ENCODE results near the gene P2RX4.
"Not testable (repeated sequence)": the region's sequence is repeated elsewhere in the genome, so short reads cannot be mapped to it uniquely, and the experiment has no call there.

Gene P2RX4

DNA sequence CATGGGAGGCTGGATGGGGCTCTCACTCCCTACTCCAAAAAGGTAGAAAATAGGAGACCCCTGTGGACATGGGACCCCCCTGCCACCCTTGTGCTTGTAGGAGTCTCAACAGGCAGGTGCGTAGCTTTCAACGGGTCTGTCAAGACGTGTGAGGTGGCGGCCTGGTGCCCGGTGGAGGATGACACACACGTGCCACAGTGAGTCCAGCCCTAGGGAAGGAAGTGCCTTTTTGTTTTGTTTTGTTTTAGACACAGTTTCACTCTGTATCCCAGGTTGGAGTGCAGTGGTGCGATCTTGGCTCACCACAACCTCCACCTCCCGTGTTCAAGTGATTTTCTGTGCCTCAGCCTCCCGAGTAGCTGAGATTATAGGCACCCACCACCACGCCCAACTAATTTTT, 12.9 kb downstream of the P2RX4 start:
- no peak for DNase-seq (ENCODE audit: low read depth in 2 of 2)
- H3K4me3 ChIP-seq (replicated peaks in 1 of 2; ENCODE audit: low read depth in 2 of 2, low read length in 2 of 2) = no peak overlapping the region
- TF ChIP-seq, protein P1, sequence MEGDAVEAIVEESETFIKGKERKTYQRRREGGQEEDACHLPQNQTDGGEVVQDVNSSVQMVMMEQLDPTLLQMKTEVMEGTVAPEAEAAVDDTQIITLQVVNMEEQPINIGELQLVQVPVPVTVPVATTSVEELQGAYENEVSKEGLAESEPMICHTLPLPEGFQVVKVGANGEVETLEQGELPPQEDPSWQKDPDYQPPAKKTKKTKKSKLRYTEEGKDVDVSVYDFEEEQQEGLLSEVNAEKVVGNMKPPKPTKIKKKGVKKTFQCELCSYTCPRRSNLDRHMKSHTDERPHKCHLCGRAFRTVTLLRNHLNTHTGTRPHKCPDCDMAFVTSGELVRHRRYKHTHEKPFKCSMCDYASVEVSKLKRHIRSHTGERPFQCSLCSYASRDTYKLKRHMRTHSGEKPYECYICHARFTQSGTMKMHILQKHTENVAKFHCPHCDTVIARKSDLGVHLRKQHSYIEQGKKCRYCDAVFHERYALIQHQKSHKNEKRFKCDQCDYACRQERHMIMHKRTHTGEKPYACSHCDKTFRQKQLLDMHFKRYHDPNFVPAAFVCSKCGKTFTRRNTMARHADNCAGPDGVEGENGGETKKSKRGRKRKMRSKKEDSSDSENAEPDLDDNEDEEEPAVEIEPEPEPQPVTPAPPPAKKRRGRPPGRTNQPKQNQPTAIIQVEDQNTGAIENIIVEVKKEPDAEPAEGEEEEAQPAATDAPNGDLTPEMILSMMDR (IDR thresholded peaks at IDR 0.05; ENCODE audit: low read depth, low read length) = no peak

DNA sequence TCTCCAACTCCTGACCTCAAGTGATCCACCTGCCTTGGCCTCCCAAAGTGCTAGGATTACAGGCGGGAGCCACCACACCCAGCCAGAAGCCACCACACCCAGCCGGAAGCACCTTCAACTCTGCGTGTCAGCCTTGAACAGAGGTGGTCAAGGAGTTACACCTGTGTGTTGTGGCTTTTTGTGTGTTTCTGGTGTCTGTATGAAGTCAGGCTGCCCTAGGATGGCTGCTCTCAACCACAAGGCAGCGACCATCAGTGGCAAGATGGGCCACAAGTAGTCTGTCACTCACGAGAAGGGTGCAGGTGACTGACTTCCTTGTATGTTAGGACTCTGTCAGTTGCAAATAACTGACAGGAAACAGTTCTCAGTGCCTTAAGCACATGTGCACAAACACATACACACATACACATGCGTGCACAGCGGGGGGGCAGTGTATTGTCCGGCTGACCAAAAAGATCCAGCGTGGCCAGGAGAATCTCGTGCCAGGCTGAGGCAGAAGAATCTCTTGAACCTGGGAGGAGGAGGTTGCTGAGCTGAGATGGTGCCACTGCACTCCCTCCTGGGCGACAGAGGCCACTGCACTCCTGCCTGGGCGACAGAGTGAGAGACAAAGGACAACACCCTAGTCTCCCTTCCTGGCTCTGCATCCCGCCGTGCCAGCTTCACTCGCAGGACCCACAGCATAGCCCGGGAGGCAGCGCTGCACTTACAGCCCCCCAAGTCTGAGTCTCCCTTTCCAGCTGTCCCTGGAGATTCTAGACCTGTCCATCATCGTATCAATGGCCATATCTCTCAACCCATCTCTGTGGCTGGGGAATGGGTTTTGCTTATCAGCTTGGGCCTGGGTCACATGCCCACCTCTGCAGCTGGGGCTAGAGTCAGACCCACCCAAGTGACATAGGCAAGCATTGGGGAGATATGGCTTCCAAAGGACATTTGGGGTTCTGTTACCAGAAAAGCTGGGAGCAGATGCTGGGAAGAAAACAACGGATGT, 13.7 kb downstream of the P2RX4 start:
- H3K4me3 ChIP-seq (replicated peaks in 1 of 2; ENCODE audit: low read depth in 2 of 2, low read length in 2 of 2) = no peak overlapping the region
- TF ChIP-seq, protein P1 (IDR thresholded peaks at IDR 0.05; ENCODE audit: low read depth, low read length) = peak; percentile 42
- peak in 1 of 2 donors; percentile 22 for DNase-seq (ENCODE audit: low read depth in 2 of 2)

DNA sequence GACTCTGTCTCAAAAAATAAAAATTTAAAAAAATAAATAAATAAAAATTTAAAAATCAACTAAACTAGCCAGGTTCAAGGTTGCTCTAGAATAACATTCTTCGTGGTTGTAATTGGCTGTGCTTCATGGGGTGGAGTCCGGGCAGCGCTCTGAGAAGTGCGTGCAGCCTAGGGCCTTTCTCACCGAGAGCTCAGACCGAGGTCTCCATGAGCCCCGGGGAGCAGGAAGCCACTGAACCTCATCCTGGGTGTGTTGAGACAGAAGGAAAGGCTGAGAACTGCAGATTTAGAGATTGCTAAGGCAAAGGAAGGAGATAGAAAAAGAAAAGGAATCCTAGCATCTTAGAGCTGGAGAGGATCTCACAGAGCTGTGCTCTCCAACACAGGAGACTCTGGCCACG, 14.7 kb downstream of the P2RX4 start:
- DNase-seq (ENCODE audit: low read depth in 2 of 2) = no peak
- TF ChIP-seq, protein P1 (IDR thresholded peaks at IDR 0.05; ENCODE audit: low read depth, low read length) = no peak
- no peak overlapping the region for H3K4me3 ChIP-seq (replicated peaks in 1 of 2; ENCODE audit: low read depth in 2 of 2, low read length in 2 of 2)

DNA sequence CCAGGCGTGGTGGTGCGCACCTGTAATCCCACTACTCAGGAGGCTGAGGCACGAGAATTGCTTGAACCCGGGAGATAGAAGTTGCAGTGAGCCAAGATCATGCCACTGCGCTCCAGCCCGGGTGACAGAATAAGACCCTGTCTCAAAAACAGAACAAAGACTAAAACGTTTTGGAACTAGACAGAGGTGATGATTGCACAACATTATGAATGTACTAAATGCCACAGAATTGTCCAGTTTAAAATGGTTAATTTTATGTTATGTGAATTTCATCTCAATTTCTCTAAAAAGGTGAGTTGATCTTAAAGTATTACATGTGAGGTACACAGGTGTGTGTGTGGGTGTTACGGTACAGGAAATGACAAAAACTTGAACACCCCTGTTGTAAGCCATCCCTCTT, 16.5 kb downstream of the P2RX4 start:
- DNase-seq (ENCODE audit: low read depth in 2 of 2) = no peak

DNA sequence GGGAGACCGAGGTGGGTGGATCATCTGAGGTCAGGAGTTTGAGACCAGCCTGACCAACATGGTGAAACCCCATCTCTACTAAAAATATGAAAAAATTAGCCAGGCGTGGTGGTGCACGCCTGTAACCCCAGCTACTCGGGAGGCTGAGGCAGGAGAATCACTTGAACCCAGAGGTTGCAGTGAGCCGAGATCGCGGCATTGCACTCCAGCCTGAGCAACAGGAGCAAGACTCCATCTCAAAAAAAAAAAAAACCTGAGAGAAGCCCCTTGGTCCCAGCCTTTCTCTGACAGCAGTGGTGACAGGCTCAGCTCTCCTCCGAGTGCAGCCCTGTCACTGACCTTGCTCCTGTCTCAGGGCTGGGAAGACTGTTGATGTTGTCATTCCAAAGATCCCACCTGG, 16.9 kb downstream of the P2RX4 start:
- H3K4me3 ChIP-seq (replicated peaks in 1 of 2; ENCODE audit: low read depth in 2 of 2, low read length in 2 of 2); DNase-seq (ENCODE audit: low read depth in 2 of 2): not testable (repeated sequence)

More for the DNA sequence above, 16.5 kb downstream of the P2RX4 start:
- TF ChIP-seq, protein P1 (IDR thresholded peaks at IDR 0.05; ENCODE audit: low read depth, low read length) = no peak
- H3K4me3 ChIP-seq (replicated peaks in 1 of 2; ENCODE audit: low read depth in 2 of 2, low read length in 2 of 2) = no peak overlapping the region

DNA sequence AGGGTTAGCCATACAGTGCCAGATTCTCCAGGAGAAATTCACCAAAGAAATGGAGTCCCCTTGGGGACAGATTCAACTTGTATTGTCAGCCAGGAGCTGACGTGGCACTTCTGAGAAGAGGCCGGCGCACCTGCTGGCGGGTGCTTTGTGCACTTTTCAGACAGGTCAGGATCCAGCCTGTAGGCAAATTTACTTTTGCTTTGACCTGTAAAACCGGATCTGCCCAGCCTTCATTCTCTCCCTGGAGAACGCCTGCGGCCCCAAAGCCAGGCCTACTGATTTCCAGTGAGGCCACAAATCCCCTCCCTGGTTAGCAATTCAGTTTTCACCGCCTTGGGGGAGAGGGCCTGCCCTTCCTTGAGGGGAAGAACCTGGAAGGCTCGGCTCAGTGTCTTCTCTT, 17.4 kb downstream of the P2RX4 start:
- TF ChIP-seq, protein P1 (IDR thresholded peaks at IDR 0.05; ENCODE audit: low read depth, low read length) = no peak
- no peak for DNase-seq (ENCODE audit: low read depth in 2 of 2)
- H3K4me3 ChIP-seq (replicated peaks in 1 of 2; ENCODE audit: low read depth in 2 of 2, low read length in 2 of 2) = no peak overlapping the region

DNA sequence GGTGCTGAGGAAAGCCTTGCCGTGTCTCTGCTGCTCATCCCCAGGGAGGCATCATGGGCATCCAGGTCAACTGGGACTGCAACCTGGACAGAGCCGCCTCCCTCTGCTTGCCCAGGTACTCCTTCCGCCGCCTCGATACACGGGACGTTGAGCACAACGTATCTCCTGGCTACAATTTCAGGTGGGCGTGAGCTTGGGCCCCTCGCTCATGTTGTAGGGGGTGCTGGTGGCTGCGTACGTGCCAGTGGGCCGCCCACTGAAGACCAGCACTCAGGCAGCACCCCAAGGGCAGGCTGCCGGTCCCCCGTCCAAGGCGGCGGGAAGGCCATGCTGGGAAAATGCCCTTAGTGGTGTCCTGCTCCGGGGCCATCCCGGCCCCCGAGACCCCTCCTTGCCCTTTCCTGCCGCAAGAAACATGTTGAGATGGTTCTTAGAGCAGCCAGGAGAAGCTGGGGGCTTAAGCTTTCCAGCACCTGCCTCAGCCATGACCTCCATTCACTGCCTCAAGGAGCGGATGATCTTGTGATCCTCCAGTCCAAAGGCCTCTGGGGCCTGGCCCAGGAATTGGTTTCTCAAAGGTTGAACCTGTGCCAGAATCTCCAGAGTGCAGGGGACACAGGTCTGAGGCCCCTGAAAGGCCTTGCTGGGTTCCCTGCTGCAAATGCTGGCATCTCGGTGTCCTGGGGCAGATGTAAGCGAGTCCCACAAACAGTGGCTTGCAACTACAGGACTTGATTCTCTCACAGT, 19.2 kb downstream of the P2RX4 start:
- no peak overlapping the region for H3K4me3 ChIP-seq (replicated peaks in 1 of 2; ENCODE audit: low read depth in 2 of 2, low read length in 2 of 2)
- DNase-seq (ENCODE audit: low read depth in 2 of 2) = no peak
- TF ChIP-seq, protein P1 (IDR thresholded peaks at IDR 0.05; ENCODE audit: low read depth, low read length) = no peak
